GM23248 (cell line): ENCODE measurements around the gene ITGA6. TPM values are rescaled to one million over a fixed set of nuclear protein-coding genes. Genes with fewer than 3 reads are reported as not detected.

Source experiments
- DNase-seq: peaks from one replicate; pipeline ENCODE4 v3.0.0-alpha.2; 2015
- H2AFZ ChIP-seq: fragments of 200-600 bp; sonication (generic); 2 replicates; pipeline ENCODE4 v1.6.1; 2016; ENCODE audit warnings: antibody characterized with exemption
- H3F3A ChIP-seq: fragments of 200-600 bp; sonication (generic); 2 replicates; pipeline ENCODE4 v1.6.1; 2016; ENCODE audit warnings: mild to moderate bottlenecking, antibody characterized with exemption, mixed run types; ENCODE audit not compliant: insufficient read depth
- H3K27ac ChIP-seq: fragments of 200-600 bp; sonication (generic); 2 replicates; pipeline ENCODE4 v1.5.1; 2016; ENCODE audit warnings: mild to moderate bottlenecking
- H3K27me3 ChIP-seq: fragments of 200-600 bp; sonication (generic); replicated peaks from 2 replicates; pipeline ENCODE4 v1.6.1; 2016; ENCODE audit warnings: mild to moderate bottlenecking; ENCODE audit not compliant: insufficient read depth
- H3K36me3 ChIP-seq: fragments of 200-600 bp; sonication (generic); 2 replicates; pipeline ENCODE4 v1.6.1; 2016; ENCODE audit warnings: low read depth, mild to moderate bottlenecking
- H3K4me1 ChIP-seq: fragments of 200-600 bp; sonication (generic); 2 replicates; pipeline ENCODE4 v1.6.1; 2016; ENCODE audit warnings: mild to moderate bottlenecking; ENCODE audit not compliant: insufficient read depth
- H3K4me2 ChIP-seq: fragments of 200-600 bp; sonication (generic); one replicate; pipeline ENCODE4 v1.6.1; 2016; ENCODE audit warnings: mild to moderate bottlenecking; ENCODE audit not compliant: unreplicated experiment
- H3K4me3 ChIP-seq: fragments of 200-600 bp; sonication (generic); 2 replicates; pipeline ENCODE4 v1.5.1; 2016; ENCODE audit warnings: mild to moderate bottlenecking
- H3K79me2 ChIP-seq: fragments of 200-600 bp; sonication (generic); 2 replicates; pipeline ENCODE4 v1.6.1; 2016; ENCODE audit warnings: mild to moderate bottlenecking; ENCODE audit not compliant: insufficient read depth
- H3K9ac ChIP-seq: fragments of 200-600 bp; sonication (generic); 2 replicates; pipeline ENCODE4 v1.6.1; 2016; ENCODE audit warnings: mild to moderate bottlenecking
- H3K9me2 ChIP-seq: fragments of 200-600 bp; sonication (generic); 2 replicates; pipeline ENCODE4 v1.6.1; 2016; ENCODE audit warnings: mixed run types, mild to moderate bottlenecking, moderate library complexity; ENCODE audit not compliant: insufficient read depth
- H3K9me3 ChIP-seq: fragments of 200-600 bp; sonication (generic); one replicate; pipeline ENCODE4 v1.6.1; 2017; ENCODE audit warnings: low read depth
- H4K20me1 ChIP-seq: fragments of 200-600 bp; sonication (generic); 2 replicates; pipeline ENCODE4 v1.6.0; 2016; ENCODE audit not compliant: insufficient read depth
- EZH2 ChIP-seq: fragments of 200-600 bp; sonication (generic); IDR thresholded peaks from 2 replicates; pipeline ENCODE4 v1.6.1; 2018; ENCODE audit warnings: antibody characterized with exemption, mild to moderate bottlenecking; ENCODE audit not compliant: insufficient read depth, poor library complexity, severe bottlenecking
- EZH2phosphoT487 ChIP-seq: fragments of 200-600 bp; sonication (generic); IDR thresholded peaks from 2 replicates; pipeline ENCODE4 v1.6.1; 2018; ENCODE audit warnings: antibody characterized with exemption, moderate library complexity, mild to moderate bottlenecking, low read depth; ENCODE audit not compliant: insufficient read depth
- WGBS, 2 experiments: methylation state at CpG; one replicate each; pipeline ENCODE4 v1.1.6; 2015 to 2017; ENCODE audit warnings: low lambda C conversion rate in 2 of 2, low coverage in 1 of 2; ENCODE audit errors: missing lambda C conversion rate in 2 of 2; 5-methylcytosine and 5-hydroxymethylcytosine counted together
- in situ Hi-C: fragments of 300-500 bp; cut with MboI; formaldehyde crosslinking; loops from 2 replicates; pipeline ENCODE4 v1.15.0; 2020
- polyA plus RNA-seq: library from polyadenylated mRNA; unstranded; fragments of >200 nt; fragmentation: Nextera tagmentation; extraction: Ambion mirVana; gene quantifications from 2 replicates; pipeline ENCODE4 v1.2.1, GENCODE V29; 2016
- total RNA-seq: library from RNA; depleted of rRNA; stranded (reverse); fragments of >200 nt; shearing (Covaris generic); gene quantifications from 2 replicates; pipeline ENCODE4 v1.2.3, GENCODE V29; 2014

Gene ITGA6
- total and polyA plus RNA-seq, 2 experiments from 2014 or later: 20.3 to 45.4 TPM

GRCh38 chr2:172434821-172435605 lies 7.6 kb downstream of the ITGA6 start:
- no peak for DNase-seq
- Histone ChIP-seq H3K4me1 (peaks cover 29% of the 10 kb centered on the region), H3F3A (peaks cover 13% of the 10 kb centered on the region), H3K9ac (no peak overlapping the region), H3K79me2 (peaks cover 57% of the 10 kb centered on the region), H2AFZ (no peak overlapping the region), H3K27me3 (no peaks in the 10 kb centered on the region), H3K36me3 (no peaks in the 10 kb centered on the region), H4K20me1 (no peaks in the 10 kb centered on the region), H3K9me2 (no peaks in the 10 kb centered on the region), H3K4me2 (no peak overlapping the region), H3K9me3 (no peaks in the 10 kb centered on the region), H3K4me3 (no peak overlapping the region), H3K27ac (no peak overlapping the region)
- in situ Hi-C loops: no loop called here
- WGBS, 2 experiments: 72 to 76% methylated on average over 5 of the region's 5 CpGs
- TF ChIP-seq EZH2phosphoT487 (no peak), EZH2 (no peak)

- WGBS, 2 experiments: 93 to 98% methylated on average over 4 of the region's 4 CpGs
- Histone ChIP-seq H3K79me2 (peaks cover 57% of the 10 kb centered on the region), H3K4me3 (no peak overlapping the region), H3K36me3 (no peaks in the 10 kb centered on the region), H3K9me3 (no peaks in the 10 kb centered on the region), H3K27ac (no peak overlapping the region), H4K20me1 (no peaks in the 10 kb centered on the region), H3F3A (peaks cover 12% of the 10 kb centered on the region; the same call in 1 of the 2 replicates), H3K9ac (no peak overlapping the region), H3K4me2 (no peak overlapping the region), H3K27me3 (no peaks in the 10 kb centered on the region), H3K9me2 (no peaks in the 10 kb centered on the region), H2AFZ (no peak overlapping the region), H3K4me1 (peaks cover 29% of the 10 kb centered on the region)
- no peak for DNase-seq
- in situ Hi-C loops: no loop called here
- TF ChIP-seq EZH2 (no peak), EZH2phosphoT487 (no peak)
Observed at GRCh38 chr2:172435606-172435911, 8.2 kb downstream of the ITGA6 start.

GRCh38 chr2:172436889-172437288 lies 9.5 kb downstream of the ITGA6 start:
- TF ChIP-seq EZH2phosphoT487 (no peak), EZH2 (no peak)
- H3K9ac ChIP-seq: no peak overlapping the region
- H3K27ac ChIP-seq: no peak overlapping the region
- no peaks in the 10 kb centered on the region for H3K9me3 ChIP-seq
- H3K4me3 ChIP-seq: no peak overlapping the region
- H3K4me1 ChIP-seq: peaks cover 38% of the 10 kb centered on the region
- no peaks in the 10 kb centered on the region for H3K36me3 ChIP-seq
- no peaks in the 10 kb centered on the region for H3K27me3 ChIP-seq
- no peak overlapping the region for H3K4me2 ChIP-seq
- in situ Hi-C loops: no loop called here
- peaks cover 50% of the 10 kb centered on the region for H3K79me2 ChIP-seq
- 45 to 53% methylated on average over 1 of the region's 1 CpG for WGBS, 2 experiments
- DNase-seq: no peak
- H3F3A ChIP-seq: peaks cover 22% of the 10 kb centered on the region
- no peak overlapping the region for H2AFZ ChIP-seq
- H4K20me1 ChIP-seq: no peaks in the 10 kb centered on the region
- no peaks in the 10 kb centered on the region for H3K9me2 ChIP-seq

- peaks cover 42% of the 10 kb centered on the region for H3K79me2 ChIP-seq
- TF ChIP-seq EZH2 (no peak), EZH2phosphoT487 (no peak)
- no peaks in the 10 kb centered on the region for H3K9me2 ChIP-seq
- H3K27me3 ChIP-seq: no peaks in the 10 kb centered on the region
- peaks cover 44% of the 10 kb centered on the region for H3K4me1 ChIP-seq
- peaks cover 28% of the 10 kb centered on the region for H3F3A ChIP-seq
- no peak overlapping the region for H3K4me3 ChIP-seq
- no peak overlapping the region for H3K9ac ChIP-seq
- no peaks in the 10 kb centered on the region for H3K36me3 ChIP-seq
- no peak overlapping the region for H2AFZ ChIP-seq
- no peaks in the 10 kb centered on the region for H3K9me3 ChIP-seq
- no peaks in the 10 kb centered on the region for H4K20me1 ChIP-seq
- in situ Hi-C loops: no loop called here
- no peak overlapping the region for H3K27ac ChIP-seq
- peak; percentile 40 for DNase-seq
- peak overlapping the region; percentile 2 for H3K4me2 ChIP-seq
- WGBS, 2 experiments: 71 to 79% methylated on average over 6 of the region's 6 CpGs
Observed at GRCh38 chr2:172437419-172438341, 10.3 kb downstream of the ITGA6 start.
